GM10248 (cell line): Measurements from ENCODE around the gene EEF2K.

Experiments used
- CTCF ChIA-PET: fragments of 300-600 bp; sonication (Branson Sonifier 250); formaldehyde crosslinking; extraction: SDS; loops from one replicate; lab custom pipeline; 2021; ENCODE audit warnings: antibody characterized with exemption; lab: Yijun Ruan, JAX
- POLR2A ChIA-PET: fragments of 350-650 bp; sonication (Branson Sonifier 250); formaldehyde crosslinking; extraction: SDS; loops from one replicate; lab custom pipeline; 2020; ENCODE audit warnings: antibody characterized with exemption; lab: Yijun Ruan, JAX
- DNase-seq: peaks from one replicate; pipeline ENCODE4 v3.0.0; 2012; ENCODE audit errors: extremely low spot score
- TF ChIP-seq, protein P1 (sequence below): IDR thresholded peaks from 2 replicates; pipeline ENCODE4 v1.5.1; 2012; ENCODE audit warnings: mild to moderate bottlenecking, low read depth; ENCODE audit errors: extremely low read depth, missing control alignments, control extremely low read depth

The EEF2K gene

DNA sequence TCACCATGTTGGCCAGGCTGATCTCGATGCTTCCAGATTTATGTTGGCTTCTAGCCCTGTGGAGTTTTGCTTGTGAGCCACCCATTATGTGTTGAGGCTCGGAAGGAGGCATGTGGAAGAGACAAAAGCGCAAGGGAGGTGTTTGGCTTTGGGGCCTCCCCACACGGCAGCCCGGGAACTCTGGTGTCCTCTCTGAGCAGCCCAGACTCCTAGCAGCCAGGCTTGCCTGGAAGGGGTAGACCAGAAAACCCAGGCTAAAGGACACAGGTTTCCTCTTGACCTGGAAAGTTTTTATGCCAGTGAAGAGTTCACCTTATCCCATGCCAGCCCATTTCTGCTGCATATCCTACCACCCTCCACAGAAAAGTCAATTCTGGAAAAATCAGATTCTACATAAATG, 22.7 kb upstream of the EEF2K start:
- DNase-seq = no peak
- ChIA-PET CTCF (no interaction called here), POLR2A (no interaction called here)
- TF ChIP-seq, protein P1, sequence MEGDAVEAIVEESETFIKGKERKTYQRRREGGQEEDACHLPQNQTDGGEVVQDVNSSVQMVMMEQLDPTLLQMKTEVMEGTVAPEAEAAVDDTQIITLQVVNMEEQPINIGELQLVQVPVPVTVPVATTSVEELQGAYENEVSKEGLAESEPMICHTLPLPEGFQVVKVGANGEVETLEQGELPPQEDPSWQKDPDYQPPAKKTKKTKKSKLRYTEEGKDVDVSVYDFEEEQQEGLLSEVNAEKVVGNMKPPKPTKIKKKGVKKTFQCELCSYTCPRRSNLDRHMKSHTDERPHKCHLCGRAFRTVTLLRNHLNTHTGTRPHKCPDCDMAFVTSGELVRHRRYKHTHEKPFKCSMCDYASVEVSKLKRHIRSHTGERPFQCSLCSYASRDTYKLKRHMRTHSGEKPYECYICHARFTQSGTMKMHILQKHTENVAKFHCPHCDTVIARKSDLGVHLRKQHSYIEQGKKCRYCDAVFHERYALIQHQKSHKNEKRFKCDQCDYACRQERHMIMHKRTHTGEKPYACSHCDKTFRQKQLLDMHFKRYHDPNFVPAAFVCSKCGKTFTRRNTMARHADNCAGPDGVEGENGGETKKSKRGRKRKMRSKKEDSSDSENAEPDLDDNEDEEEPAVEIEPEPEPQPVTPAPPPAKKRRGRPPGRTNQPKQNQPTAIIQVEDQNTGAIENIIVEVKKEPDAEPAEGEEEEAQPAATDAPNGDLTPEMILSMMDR = no peak

DNA sequence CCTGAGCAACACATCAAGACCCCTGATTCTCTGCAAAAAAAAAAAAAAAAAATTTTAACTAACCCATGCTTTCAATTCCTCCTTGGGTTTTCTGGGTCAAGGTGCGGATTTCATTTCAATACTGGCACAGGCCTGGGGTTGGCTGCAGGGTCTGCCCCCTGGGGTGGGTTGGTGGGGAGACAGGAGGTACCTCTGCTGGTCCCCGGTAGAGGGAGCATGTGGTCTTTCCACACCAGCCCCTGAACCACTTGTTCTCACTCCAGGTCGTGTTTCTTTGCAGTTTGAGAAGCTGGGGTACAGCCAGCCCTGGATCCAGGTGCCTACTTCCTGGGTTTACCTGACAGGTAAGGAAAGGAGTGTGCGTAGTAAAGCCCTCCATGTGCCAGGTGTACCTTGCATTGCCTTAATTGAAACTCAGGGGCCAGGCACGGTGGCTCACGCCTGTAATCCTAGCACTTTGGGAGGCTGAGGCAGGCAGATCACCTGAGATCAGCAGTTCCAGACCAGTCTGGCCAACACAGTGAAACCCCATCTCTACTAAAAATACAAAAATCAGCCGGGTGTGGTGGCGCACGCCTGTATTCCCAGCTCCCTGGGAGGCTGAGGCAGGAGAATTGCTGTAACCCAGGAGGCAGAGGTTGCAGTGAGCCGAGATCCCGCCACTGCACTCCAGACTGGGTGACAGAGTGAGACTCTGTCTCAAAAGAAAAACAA, 22.0 kb upstream of the EEF2K start:
- TF ChIP-seq, protein P1 = peak; percentile 32
- peak; percentile 54 for DNase-seq
- ChIA-PET POLR2A (no interaction called here), CTCF (interaction anchor here (0.9 to 1.6 kb wide), 4 partner anchors 10 to 184 kb away, joined by 3 to 4 read pairs (median 4); no protein-coding TSS in a partner anchor)

DNA sequence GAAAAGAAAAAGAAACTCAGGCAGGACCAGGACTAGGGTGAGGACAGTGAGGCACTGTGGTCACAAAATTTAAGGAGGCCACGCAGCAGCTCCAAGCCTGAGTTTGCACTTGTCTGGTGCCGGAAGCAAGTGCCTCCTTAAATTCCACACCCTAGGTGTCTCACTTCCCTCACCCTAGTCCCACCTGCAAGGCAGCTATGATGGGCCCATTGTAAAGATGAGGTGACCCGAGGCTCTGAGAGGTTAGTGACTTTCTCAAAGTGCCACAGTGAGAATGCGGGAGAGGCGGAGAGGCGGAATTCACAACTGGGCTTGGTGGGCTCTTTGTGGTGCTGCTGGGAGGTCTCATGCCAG, 21.5 kb upstream of the EEF2K start:
- ChIA-PET CTCF (interaction anchor here (0.9 to 1.6 kb wide), 4 partner anchors 10 to 185 kb away, joined by 3 to 4 read pairs (median 4); no protein-coding TSS in a partner anchor), POLR2A (no interaction called here)
- DNase-seq = no peak
- TF ChIP-seq, protein P1 = no peak

DNA sequence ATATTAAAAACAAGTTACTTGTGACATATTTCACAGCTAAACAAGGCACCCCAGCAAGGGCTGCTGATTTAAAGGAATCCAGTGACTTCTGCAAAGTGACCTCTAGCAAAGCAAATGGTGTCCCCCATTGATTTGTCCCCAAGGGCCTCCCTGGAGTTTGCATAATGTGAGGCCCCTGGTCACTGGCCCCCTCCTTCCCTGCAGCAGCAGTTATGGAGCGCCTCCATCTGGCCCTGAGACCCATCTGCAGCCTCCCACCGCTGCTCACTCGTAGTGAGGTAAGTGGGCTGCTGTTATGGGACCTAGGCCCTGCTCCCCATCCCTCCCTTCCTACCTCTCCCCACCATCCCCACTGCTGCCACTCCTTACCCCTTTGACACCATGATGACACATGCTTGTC, 19.6 kb upstream of the EEF2K start:
- POLR2A ChIA-PET = no interaction called here
- CTCF ChIA-PET = interaction anchor here (1.0 to 4.9 kb wide), 5 partner anchors 20 to 188 kb away, joined by 3 to 40 read pairs (median 5); partner anchors contain the start of genes EEF2K and PDZD9
- TF ChIP-seq, protein P1 = peak; percentile 32
- DNase-seq = no peak

DNA sequence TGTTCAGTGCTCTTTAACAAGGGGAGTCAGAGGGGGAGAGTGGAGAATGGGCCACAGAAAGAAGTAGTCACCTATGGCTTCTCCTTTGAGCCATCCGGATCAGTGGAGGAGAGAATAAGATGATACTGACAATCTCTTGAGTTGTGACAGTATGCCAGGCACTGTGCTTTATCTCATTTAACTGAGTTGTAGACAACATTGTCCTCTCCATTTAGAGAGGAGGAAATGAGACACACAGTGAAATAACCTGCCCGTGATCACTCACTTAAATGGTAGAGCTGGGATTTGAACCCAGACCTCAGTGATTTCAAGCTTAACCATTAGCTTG, 17.8 kb upstream of the EEF2K start:
- DNase-seq = no peak
- POLR2A ChIA-PET = no interaction called here
- CTCF ChIA-PET = interaction anchor here (0.6 to 4.9 kb wide), 51 partner anchors 8 to 605 kb away, joined by 3 to 40 read pairs (median 5); partner anchors contain the start of genes EEF2K, MOSMO, PDZD9 and UQCRC2
- TF ChIP-seq, protein P1 = no peak

DNA sequence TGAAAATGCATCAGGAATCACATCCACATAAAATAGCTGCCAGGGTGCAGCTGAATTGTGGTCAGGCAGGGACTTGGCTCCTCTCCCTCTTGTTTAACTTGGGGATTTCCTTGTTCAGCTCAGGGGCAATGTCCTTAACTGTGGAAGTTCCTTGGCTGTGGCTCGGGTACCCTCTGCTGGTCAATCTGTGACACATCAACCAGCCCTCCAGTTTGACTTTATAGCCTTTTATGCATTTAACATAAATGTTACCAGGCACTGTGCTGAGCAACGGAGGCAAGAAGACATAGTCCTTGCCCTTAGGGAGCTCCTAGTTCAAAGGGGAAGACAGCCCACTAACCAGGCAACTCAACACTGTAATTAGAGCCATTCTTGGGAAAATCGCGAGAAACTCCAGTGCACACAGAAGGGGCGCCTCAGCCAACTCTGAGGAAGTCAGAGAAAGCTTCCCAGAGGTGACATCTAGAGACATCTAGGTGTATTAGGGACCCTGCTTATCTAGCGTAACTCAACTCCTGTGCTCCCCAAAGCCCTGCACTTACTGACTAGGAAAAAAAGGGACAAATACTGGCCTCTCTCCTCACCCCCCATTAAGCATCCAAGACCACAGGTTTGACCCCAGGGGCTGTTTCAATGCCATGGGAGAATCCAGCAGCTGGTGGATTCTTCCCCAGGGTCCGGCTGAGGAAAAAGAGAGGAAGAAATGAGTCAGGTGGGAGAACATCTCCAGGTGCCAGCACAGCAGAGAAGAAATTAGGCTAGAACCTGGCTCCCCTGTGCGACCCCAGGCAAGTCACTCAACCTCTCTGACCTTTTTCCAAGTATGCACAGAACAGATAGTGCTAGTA, 17.3 kb upstream of the EEF2K start:
- CTCF ChIA-PET = interaction anchor here (0.6 to 4.9 kb wide), 56 partner anchors 8 to 606 kb away, joined by 3 to 40 read pairs (median 4); partner anchors contain the start of genes EEF2K, MOSMO, PDZD9 and UQCRC2
- POLR2A ChIA-PET = interaction anchor here (0.9 kb wide), 1 partner anchor 236 kb away, joined by 3 read pairs; the partner anchor contains the start of gene UQCRC2
- TF ChIP-seq, protein P1 = peak; percentile 81
- DNase-seq = peak; percentile 60
